GM21390 (cell line): ENCODE measurements around the gene TBC1D2B.
"Not testable (repeated sequence)": the region's sequence is repeated elsewhere in the genome, so short reads cannot be mapped to it uniquely, and the experiment has no call there.

Experiments
- ATAC-seq: cut with Tn5 transposase; IDR thresholded peaks from one replicate; pipeline ENCODE4 v1.9.1; 2021; ENCODE audit not compliant: unreplicated experiment

The TBC1D2B gene

GRCh38 chr15:77991658-77992201, 85.8 kb downstream of the TBC1D2B start:
- not testable (repeated sequence) for ATAC-seq

GRCh38 chr15:77991029-77991406, 86.5 kb downstream of the TBC1D2B start:
- no peak for ATAC-seq

- no peak for ATAC-seq
Measured at GRCh38 chr15:77989296-77990143, 88.0 kb downstream of the TBC1D2B start.

- ATAC-seq, result no peak
Measured at GRCh38 chr15:77988347-77989295, 88.9 kb downstream of the TBC1D2B start.

- not testable (repeated sequence) for ATAC-seq
Measured at GRCh38 chr15:77987765-77988136, 89.8 kb downstream of the TBC1D2B start.

- ATAC-seq, result no peak
Measured at GRCh38 chr15:77986891-77987764, 90.4 kb downstream of the TBC1D2B start.

GRCh38 chr15:77985931-77986480, 91.5 kb downstream of the TBC1D2B start:
- no peak for ATAC-seq

GRCh38 chr15:77985031-77985930, 92.2 kb downstream of the TBC1D2B start:
- no peak for ATAC-seq

GRCh38 chr15:77984446-77984861, 93.1 kb downstream of the TBC1D2B start:
- ATAC-seq, result no peak

GRCh38 chr15:77983708-77984445, 93.6 kb downstream of the TBC1D2B start:
- no peak for ATAC-seq

GRCh38 chr15:77983091-77983707, 94.3 kb downstream of the TBC1D2B start:
- no peak for ATAC-seq

- ATAC-seq, result no peak
Measured at GRCh38 chr15:77982127-77982490, 95.4 kb downstream of the TBC1D2B start.

- no peak for ATAC-seq
Measured at GRCh38 chr15:77981281-77982126, 96.0 kb downstream of the TBC1D2B start.

GRCh38 chr15:77980674-77981073, 96.8 kb downstream of the TBC1D2B start:
- ATAC-seq, result not testable (repeated sequence)

- ATAC-seq, result no peak
Measured at GRCh38 chr15:77980098-77980497, 97.4 kb downstream of the TBC1D2B start.

- not testable (repeated sequence) for ATAC-seq
Measured at GRCh38 chr15:77979157-77979556, 98.4 kb downstream of the TBC1D2B start.

- not testable (repeated sequence) for ATAC-seq
Measured at GRCh38 chr15:77978759-77979145, 98.8 kb downstream of the TBC1D2B start.
